Neuronal stem cell (in vitro differentiated cells): ENCODE measurements around the gene AADAT.

Experiments used
- DNase-seq: peaks from one replicate; pipeline ENCODE4 v3.0.0-alpha.2; 2013; ENCODE audit warnings: low spot score
- H2AFZ ChIP-seq: one replicate; pipeline ENCODE4 v1.6.1; 2013; ENCODE audit warnings: mild to moderate bottlenecking, low read length, inconsistent platforms
- H2AK5ac ChIP-seq: 2 replicates; pipeline ENCODE4 v1.6.1; 2013; ENCODE audit warnings: low read depth, mild to moderate bottlenecking, inconsistent platforms, low read length, moderate library complexity, mixed read lengths
- H2BK120ac ChIP-seq: 2 replicates; pipeline ENCODE4 v1.6.1; 2013; ENCODE audit warnings: low read depth, mild to moderate bottlenecking, inconsistent platforms, low read length, moderate library complexity, mixed read lengths
- H2BK12ac ChIP-seq: one replicate; pipeline ENCODE4 v1.6.1; 2013; ENCODE audit warnings: low read length, inconsistent platforms
- H2BK15ac ChIP-seq: 2 replicates; pipeline ENCODE4 v1.6.1; 2013; ENCODE audit warnings: mild to moderate bottlenecking, low read length, inconsistent platforms, mixed read lengths
- H2BK5ac ChIP-seq: one replicate; pipeline ENCODE4 v1.6.1; 2013; ENCODE audit warnings: inconsistent platforms, mild to moderate bottlenecking, low read length, moderate library complexity
- H3K14ac ChIP-seq: one replicate; pipeline ENCODE4 v1.6.1; 2013; ENCODE audit warnings: low read length, inconsistent platforms
- H3K18ac ChIP-seq: 2 replicates; pipeline ENCODE4 v1.6.1; 2013; ENCODE audit warnings: low read length, inconsistent platforms
- H3K23ac ChIP-seq: 2 replicates; pipeline ENCODE4 v1.6.1; 2013; ENCODE audit warnings: low read depth, mild to moderate bottlenecking, mixed read lengths, low read length, inconsistent platforms; ENCODE audit not compliant: poor library complexity
- H3K27ac ChIP-seq: replicated peaks from 3 replicates; pipeline ENCODE4 v1.5.1; 2013; ENCODE audit warnings: low read length, inconsistent platforms
- H3K27me3 ChIP-seq, 3 experiments: 2 replicates each; pipeline ENCODE4 v1.6.1; 2013; ENCODE audit warnings: low read length in 3 of 3, mild to moderate bottlenecking in 2 of 3, inconsistent platforms in 1 of 3, low read depth in 1 of 3, mixed read lengths in 1 of 3, moderate library complexity in 1 of 3; ENCODE audit not compliant: control insufficient read depth in 3 of 3, insufficient read depth in 3 of 3
- H3K36me3 ChIP-seq, 2 donors: replicated peaks in 1 of 2; 2 replicates each; pipeline ENCODE4 v1.6.1; 2013; ENCODE audit warnings: low read length in 2 of 2; ENCODE audit not compliant: control insufficient read depth in 2 of 2, insufficient read depth in 2 of 2
- H3K4ac ChIP-seq: 2 replicates; pipeline ENCODE4 v1.6.1; 2013; ENCODE audit warnings: inconsistent platforms, mild to moderate bottlenecking, low read length, moderate library complexity
- H3K4me1 ChIP-seq, 2 donors: 1 replicate in 1 of 2; 2 replicates in 1 of 2; pipeline ENCODE4 v1.6.1; 2013; ENCODE audit warnings: low read length in 2 of 2, low read depth in 1 of 2; ENCODE audit not compliant: control insufficient read depth in 2 of 2, insufficient read depth in 1 of 2
- H3K4me2 ChIP-seq: one replicate; pipeline ENCODE4 v1.6.1; 2013; ENCODE audit warnings: mild to moderate bottlenecking, low read length, inconsistent platforms; ENCODE audit not compliant: insufficient read depth, poor library complexity, severe bottlenecking
- H3K4me3 ChIP-seq, 2 donors: 2 replicates each; pipeline ENCODE4 v1.5.1; 2013; ENCODE audit warnings: low read length in 2 of 2, mild to moderate bottlenecking in 2 of 2, inconsistent platforms in 1 of 2, moderate library complexity in 1 of 2
- H3K79me1 ChIP-seq: one replicate; pipeline ENCODE4 v1.6.1; 2013; ENCODE audit warnings: low read depth, mild to moderate bottlenecking, inconsistent platforms, low read length, moderate library complexity
- H3K9ac ChIP-seq: one replicate; pipeline ENCODE4 v1.6.1; 2013; ENCODE audit warnings: mild to moderate bottlenecking, low read depth, low read length, inconsistent platforms; ENCODE audit not compliant: poor library complexity
- H3K9me3 ChIP-seq, 2 donors: replicated peaks in 1 of 2; 2 replicates each; pipeline versions ENCODE3 to v1.6.1; 2013; ENCODE audit warnings: low read length in 2 of 2, mild to moderate bottlenecking in 2 of 2, inconsistent platforms in 1 of 2, low read depth in 1 of 2, mixed read lengths in 1 of 2, moderate library complexity in 1 of 2; ENCODE audit not compliant: control insufficient read depth in 2 of 2, insufficient read depth in 1 of 2
- H4K8ac ChIP-seq: one replicate; pipeline ENCODE4 v1.6.1; 2013; ENCODE audit warnings: low read depth, mild to moderate bottlenecking, inconsistent platforms, low read length, moderate library complexity
- H4K91ac ChIP-seq: one replicate; pipeline ENCODE4 v1.6.1; 2013; ENCODE audit warnings: low read length, low read depth, mild to moderate bottlenecking, inconsistent platforms; ENCODE audit not compliant: poor library complexity
- WGBS, 2 donors: extraction: QIAGEN DNeasy Blood & Tissue Kit; methylation state at CpG; one replicate each; pipeline ENCODE4 v1.1.7; 2013; ENCODE audit warnings: missing lambda C conversion rate in 2 of 2, mixed read lengths in 1 of 2; ENCODE audit not compliant: insufficient read length in 2 of 2, insufficient replicate concordance in 1 of 2; ENCODE audit errors: extremely low coverage in 2 of 2; 5-methylcytosine and 5-hydroxymethylcytosine counted together

AADAT gene

DNA sequence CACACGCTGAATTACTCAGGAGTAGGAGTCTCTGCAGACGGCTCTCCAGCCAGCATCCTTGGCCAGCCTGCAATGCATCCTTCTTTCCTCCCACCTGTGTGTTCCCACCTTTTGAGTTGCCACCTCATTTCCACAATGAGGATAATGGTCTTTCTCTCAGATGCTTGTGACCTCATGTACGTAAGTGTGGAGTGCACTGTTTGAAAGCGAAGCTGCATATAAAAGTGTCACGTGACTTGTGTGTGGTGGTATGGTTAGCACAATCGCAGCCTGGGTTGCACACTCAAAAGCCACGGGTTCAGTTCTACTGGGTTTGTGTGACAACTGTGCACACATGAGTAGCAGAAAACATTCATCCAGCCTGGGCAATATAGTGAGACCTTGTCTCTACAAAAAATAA is 51.5 kb downstream of the AADAT start:
- no peak overlapping the region for H2AK5ac ChIP-seq
- no peak overlapping the region for H2AFZ ChIP-seq
- DNase-seq: no peak
- no peak overlapping the region for H3K18ac ChIP-seq
- H4K91ac ChIP-seq: peak overlapping the region; percentile 41
- H3K79me1 ChIP-seq: no peaks in the 10 kb centered on the region
- no peaks in the 10 kb centered on the region for H3K36me3 ChIP-seq
- WGBS, 2 donors: no CpG with 5 or more reads among the region's 7 CpGs
- H2BK5ac ChIP-seq: no peak overlapping the region
- no peak overlapping the region for H3K4ac ChIP-seq
- peaks cover 0 to 6% (median 0%) of the 10 kb centered on the region in 3 experiments for H3K27me3 ChIP-seq
- H3K4me1 ChIP-seq: peaks cover 2% of the 10 kb centered on the region in 2 donors
- no peak overlapping the region for H2BK120ac ChIP-seq
- H4K8ac ChIP-seq: peak overlapping the region; percentile 48
- no peaks in the 10 kb centered on the region for H3K9me3 ChIP-seq
- no peak overlapping the region for H3K4me3 ChIP-seq
- H3K27ac ChIP-seq: no peak overlapping the region
- no peak overlapping the region for H3K4me2 ChIP-seq
- H2BK15ac ChIP-seq: no peak overlapping the region
- H2BK12ac ChIP-seq: no peak overlapping the region
- H3K9ac ChIP-seq: no peak overlapping the region
- H3K14ac ChIP-seq: no peak overlapping the region
- H3K23ac ChIP-seq: no peak overlapping the region

DNA sequence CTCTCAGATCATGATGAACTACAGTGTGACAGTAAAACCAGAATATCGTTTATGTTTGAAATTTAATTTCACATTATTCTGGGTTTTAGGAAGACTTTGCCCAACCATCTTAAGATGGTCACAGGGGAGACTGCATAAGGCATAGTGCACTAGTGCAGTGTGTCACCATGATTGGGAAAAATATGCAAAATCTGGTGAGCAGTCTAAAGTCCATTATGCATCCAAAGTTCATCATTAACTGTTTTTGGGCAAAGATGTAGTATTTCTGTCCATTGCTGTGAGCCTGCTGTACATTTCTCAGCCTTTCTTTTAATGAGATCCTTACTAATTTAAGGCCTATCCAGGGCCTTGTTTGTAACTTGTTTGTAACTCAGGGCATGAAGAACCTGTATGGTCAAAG is 52.3 kb downstream of the AADAT start:
- H3K36me3 ChIP-seq: no peaks in the 10 kb centered on the region
- no peak overlapping the region for H4K8ac ChIP-seq
- DNase-seq: no peak
- H3K4me2 ChIP-seq: no peak overlapping the region
- peaks cover 2% of the 10 kb centered on the region in 2 donors for H3K4me1 ChIP-seq
- no peak overlapping the region for H3K14ac ChIP-seq
- no CpG with 5 or more reads among the region's 1 CpG for WGBS, 2 donors
- H2AFZ ChIP-seq: no peak overlapping the region
- H2BK12ac ChIP-seq: no peak overlapping the region
- no peak overlapping the region for H2BK120ac ChIP-seq
- no peak overlapping the region for H3K27ac ChIP-seq
- H3K79me1 ChIP-seq: no peaks in the 10 kb centered on the region
- no peak overlapping the region for H3K18ac ChIP-seq
- no peak overlapping the region for H2BK15ac ChIP-seq
- no peak overlapping the region for H3K9ac ChIP-seq
- H3K9me3 ChIP-seq: no peaks in the 10 kb centered on the region
- H3K4me3 ChIP-seq: no peak overlapping the region
- no peak overlapping the region for H2AK5ac ChIP-seq
- peaks cover 0 to 6% (median 0%) of the 10 kb centered on the region in 3 experiments for H3K27me3 ChIP-seq
- no peak overlapping the region for H4K91ac ChIP-seq
- H2BK5ac ChIP-seq: no peak overlapping the region
- no peak overlapping the region for H3K23ac ChIP-seq
- no peak overlapping the region for H3K4ac ChIP-seq

DNA sequence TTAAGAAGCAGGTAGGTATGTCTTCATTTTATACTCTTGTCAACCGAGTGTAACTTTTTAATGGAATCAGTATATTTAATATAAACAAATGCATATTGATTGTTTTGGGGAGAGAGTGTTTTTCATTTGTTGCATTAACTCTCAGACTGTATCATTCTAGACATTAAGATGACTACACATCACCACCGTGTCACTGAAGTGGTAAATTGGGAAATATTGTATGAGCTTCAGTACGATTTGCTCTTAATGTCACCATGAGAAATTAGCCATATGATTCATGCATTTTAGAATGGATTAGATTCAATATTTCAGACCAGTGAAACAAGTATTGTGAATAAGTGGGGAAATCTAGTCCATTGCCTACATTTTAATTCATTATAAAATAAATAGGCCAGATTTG is 53.9 kb downstream of the AADAT start:
- H2BK12ac ChIP-seq: no peak overlapping the region
- WGBS, 2 donors: no CpG with 5 or more reads among the region's 3 CpGs
- no peak overlapping the region for H2BK120ac ChIP-seq
- H3K36me3 ChIP-seq: no peaks in the 10 kb centered on the region
- H2AFZ ChIP-seq: no peak overlapping the region
- H2AK5ac ChIP-seq: no peak overlapping the region
- peaks cover 2% of the 10 kb centered on the region in 2 donors for H3K4me1 ChIP-seq
- H3K27ac ChIP-seq: no peak overlapping the region
- H3K23ac ChIP-seq: no peak overlapping the region
- no peak overlapping the region for H3K4ac ChIP-seq
- no peak overlapping the region for H3K14ac ChIP-seq
- no peak for DNase-seq
- no peak overlapping the region for H2BK5ac ChIP-seq
- no peak overlapping the region for H3K4me2 ChIP-seq
- H4K91ac ChIP-seq: no peak overlapping the region
- H3K27me3 ChIP-seq: peaks cover 0 to 2% (median 0%) of the 10 kb centered on the region in 3 experiments
- no peaks in the 10 kb centered on the region for H3K9me3 ChIP-seq
- no peak overlapping the region for H3K9ac ChIP-seq
- no peak overlapping the region for H3K18ac ChIP-seq
- no peak overlapping the region for H4K8ac ChIP-seq
- no peaks in the 10 kb centered on the region for H3K79me1 ChIP-seq
- no peak overlapping the region for H3K4me3 ChIP-seq
- H2BK15ac ChIP-seq: no peak overlapping the region

DNA sequence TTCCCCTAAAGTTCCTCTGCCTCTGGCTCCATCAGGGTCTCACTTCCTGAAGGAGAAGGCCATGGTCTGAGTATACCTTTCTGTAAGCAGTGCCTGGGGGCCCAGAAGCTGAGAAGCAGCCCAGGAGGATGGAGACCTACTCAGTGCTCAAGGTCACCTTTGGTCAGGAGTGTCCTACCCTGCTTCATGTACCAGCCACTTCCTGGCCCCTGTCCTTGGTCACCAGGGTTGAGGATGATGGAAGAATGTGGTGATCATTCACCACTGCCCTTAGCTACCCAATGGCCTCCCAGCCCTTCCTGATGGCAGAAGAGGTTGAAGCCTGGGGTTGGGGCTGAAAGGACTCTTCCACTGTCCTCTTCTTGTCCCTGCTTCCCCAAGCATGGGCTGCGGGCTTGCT is 54.5 kb downstream of the AADAT start:
- Histone ChIP-seq H3K27me3 (peaks cover 0 to 2% (median 0%) of the 10 kb centered on the region in 3 experiments), H3K4ac (no peak overlapping the region), H3K4me2 (no peak overlapping the region), H4K91ac (no peak overlapping the region), H3K9me3 (no peaks in the 10 kb centered on the region), H2BK5ac (no peak overlapping the region), H3K27ac (no peak overlapping the region), H3K4me1 (peaks cover 2% of the 10 kb centered on the region in 2 donors), H3K36me3 (no peaks in the 10 kb centered on the region), H3K14ac (no peak overlapping the region), H2BK15ac (no peak overlapping the region), H2AFZ (no peak overlapping the region), H4K8ac (no peak overlapping the region), H2BK12ac (no peak overlapping the region), H3K79me1 (no peaks in the 10 kb centered on the region), H3K9ac (no peak overlapping the region), H3K4me3 (no peak overlapping the region), H3K23ac (no peak overlapping the region), H3K18ac (no peak overlapping the region), H2BK120ac (peak overlapping the region; percentile 32), H2AK5ac (peak overlapping the region; percentile 72)
- DNase-seq: no peak
- no CpG with 5 or more reads among the region's 1 CpG for WGBS, 2 donors
